Measurements from ENCODE around the gene ZDHHC21. TPM values are rescaled to one million over a fixed set of nuclear protein-coding genes. Genes with fewer than 3 reads are reported as not detected.

ZDHHC21 gene
- total and polyA plus RNA-seq, 12 donors = 3.8 to 18.8 (median 9.4) TPM

- WGBS, 4 donors = 86 to 100% (median 95%) methylated on average over 1 of the region's 1 CpG
- Histone ChIP-seq H3K27ac (no peak overlapping the region), H3K4me3 (no peak overlapping the region), H3K9me3 (replicated peaks in 1 of 3) (no peaks in the 10 kb centered on the region), H3K27me3 (no peaks in the 10 kb centered on the region), H3K36me3 (replicated peaks in 1 of 2) (no peaks in the 10 kb centered on the region), H3K4me1 (replicated peaks in 1 of 2) (no peaks in the 10 kb centered on the region)
- DNase-seq = no peak
- intact Hi-C loops (cut with DNase I) = no loop called here
- TF ChIP-seq POLR2A (IDR thresholded peaks at IDR 0.05) = no peak
- no peak for TF ChIP-seq CTCF (IDR thresholded peaks at IDR 0.05)
Measured at GRCh38 chr9:14731294-14731981, 38.2 kb upstream of the ZDHHC21 start.

GRCh38 chr9:14730461-14730898, 37.2 kb upstream of the ZDHHC21 start:
- Histone ChIP-seq H3K27me3 (no peaks in the 10 kb centered on the region), H3K4me3 (no peak overlapping the region), H3K9me3 (replicated peaks in 1 of 3) (no peaks in the 10 kb centered on the region), H3K4me1 (replicated peaks in 1 of 2) (no peaks in the 10 kb centered on the region), H3K36me3 (replicated peaks in 1 of 2) (no peaks in the 10 kb centered on the region), H3K27ac (no peak overlapping the region)
- WGBS, 4 donors = 83 to 96% (median 87%) methylated on average over 2 of the region's 2 CpGs
- intact Hi-C loops (cut with DNase I) = no loop called here
- DNase-seq = no peak
- TF ChIP-seq POLR2A (IDR thresholded peaks at IDR 0.05) (no peak), CTCF (IDR thresholded peaks at IDR 0.05) (no peak)

GRCh38 chr9:14723301-14723700, 30.1 kb upstream of the ZDHHC21 start:
- Histone ChIP-seq H3K27me3 (no peaks in the 10 kb centered on the region), H3K4me1 (replicated peaks in 1 of 2) (no peaks in the 10 kb centered on the region), H3K4me3 (no peak overlapping the region), H3K9me3 (replicated peaks in 1 of 3) (no peaks in the 10 kb centered on the region), H3K27ac (no peak overlapping the region), H3K36me3 (replicated peaks in 1 of 2) (no peaks in the 10 kb centered on the region)
- 44 to 51% (median 49%) methylated on average over 4 of the region's 4 CpGs for WGBS, 4 donors
- TF ChIP-seq POLR2A (IDR thresholded peaks at IDR 0.05) = no peak
- TF ChIP-seq CTCF (IDR thresholded peaks at IDR 0.05) = no peak
- DNase-seq = no peak
- intact Hi-C loops (cut with DNase I) = no loop called here

GRCh38 chr9:14722391-14723035, 29.3 kb upstream of the ZDHHC21 start, which contains the start of gene CER1:
CER1 (minus strand) TSS chr9:14722733; CDS start chr9:14722672, 61 bp downstream.
- Histone ChIP-seq H3K36me3 (replicated peaks in 1 of 2) (no peaks in the 10 kb centered on the region), H3K4me1 (replicated peaks in 1 of 2) (no peaks in the 10 kb centered on the region), H3K27me3 (peaks cover 4% of the 10 kb centered on the region), H3K9me3 (replicated peaks in 1 of 3) (no peaks in the 10 kb centered on the region), H3K4me3 (no peak within 1 kb of the TSS), H3K27ac (no peak within 1 kb of the TSS)
- intact Hi-C loops (cut with DNase I) = no loop called here
- 40 to 55% (median 51%) methylated on average over 6 to 7 of the region's 7 CpGs for WGBS, 4 donors
- DNase-seq = no peak
- no peak for TF ChIP-seq POLR2A (IDR thresholded peaks at IDR 0.05)
- no peak for TF ChIP-seq CTCF (IDR thresholded peaks at IDR 0.05)
